Measurements from ENCODE around the gene SS18L1.

Gene SS18L1

GRCh38 chr20:62200491-62201172, 57.1 kb downstream of the SS18L1 start:
- DNase-seq, result no peak

GRCh38 chr20:62201173-62202082, 57.9 kb downstream of the SS18L1 start:
- DNase-seq, result peak; percentile 36

- no peak for DNase-seq
Measured at GRCh38 chr20:62202083-62202395, 58.5 kb downstream of the SS18L1 start.

GRCh38 chr20:62202676-62203377, 59.3 kb downstream of the SS18L1 start:
- DNase-seq, result no peak

- no peak for DNase-seq
Measured at GRCh38 chr20:62203378-62204030, 59.9 kb downstream of the SS18L1 start.

GRCh38 chr20:62205618-62206387, 62.2 kb downstream of the SS18L1 start:
- no peak for DNase-seq

- no peak for DNase-seq
Measured at GRCh38 chr20:62206388-62206775, 62.8 kb downstream of the SS18L1 start.

- no peak for DNase-seq
Measured at GRCh38 chr20:62208061-62208794, 64.7 kb downstream of the SS18L1 start.

- no peak for DNase-seq
Measured at GRCh38 chr20:62208795-62209755, 65.5 kb downstream of the SS18L1 start.

GRCh38 chr20:62209850-62210495, 66.4 kb downstream of the SS18L1 start:
- no peak for DNase-seq

GRCh38 chr20:62210496-62210855, 66.9 kb downstream of the SS18L1 start:
- peak; percentile 91 for DNase-seq

GRCh38 chr20:62211216-62211615, 67.6 kb downstream of the SS18L1 start:
- DNase-seq, result no peak

- no peak for DNase-seq
Measured at GRCh38 chr20:62211769-62212288, 68.3 kb downstream of the SS18L1 start.

- DNase-seq, result peak; percentile 21
Measured at GRCh38 chr20:62212299-62212698, 68.7 kb downstream of the SS18L1 start.

GRCh38 chr20:62214067-62214466, 70.5 kb downstream of the SS18L1 start:
- no peak for DNase-seq

- DNase-seq, result no peak
Measured at GRCh38 chr20:62215020-62215990, 71.7 kb downstream of the SS18L1 start.

GRCh38 chr20:62215991-62216635, 72.5 kb downstream of the SS18L1 start:
- DNase-seq, result no peak

All from NCI-H2081 treated with DMSO at 0.1 percent for 48 hours (cell line).